ENCODE measurements around the gene GUK1.
"Not testable (repeated sequence)": the region's sequence is repeated elsewhere in the genome, so short reads cannot be mapped to it uniquely, and the experiment has no call there.

GUK1 gene

GRCh38 chr1:228105270-228105995, 34.6 kb upstream of the GUK1 start:
- no peak for DNase-seq

GRCh38 chr1:228105996-228106799, 33.9 kb upstream of the GUK1 start:
- no peak for DNase-seq

DNA sequence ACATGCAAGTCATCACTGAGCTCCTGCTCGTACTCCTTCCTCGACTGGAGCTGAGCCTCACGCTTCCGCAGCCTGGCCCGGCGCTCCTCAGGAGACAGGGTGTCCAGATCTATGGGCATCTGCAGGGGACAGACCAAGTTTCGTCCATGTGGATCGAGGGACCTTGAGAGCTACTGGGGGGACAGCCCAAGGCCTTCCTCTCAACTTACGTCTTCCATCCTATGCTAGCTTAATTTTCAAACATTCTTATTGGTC, 33.4 kb upstream of the GUK1 start:
- no peak for DNase-seq

DNA sequence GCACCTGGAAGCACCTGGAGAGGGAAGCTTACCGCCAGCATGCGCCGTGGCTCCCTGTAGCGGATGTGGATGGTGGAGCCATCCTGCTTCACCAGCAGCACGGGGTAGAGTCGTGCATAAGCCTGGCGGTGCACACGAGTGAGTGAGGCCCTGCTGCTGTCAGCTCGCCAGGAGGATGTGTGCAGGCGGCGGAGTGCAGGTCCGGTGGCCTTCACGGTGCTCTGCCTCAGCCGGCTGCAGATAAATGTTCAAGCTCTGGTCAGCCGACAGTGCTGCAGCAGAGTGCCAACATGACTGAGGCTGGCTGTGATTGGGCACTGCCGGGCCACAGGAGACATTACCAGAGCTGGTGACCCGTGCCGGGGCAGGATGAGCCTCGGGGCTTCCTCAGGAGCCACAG, 32.4 kb upstream of the GUK1 start:
- no peak for DNase-seq

DNA sequence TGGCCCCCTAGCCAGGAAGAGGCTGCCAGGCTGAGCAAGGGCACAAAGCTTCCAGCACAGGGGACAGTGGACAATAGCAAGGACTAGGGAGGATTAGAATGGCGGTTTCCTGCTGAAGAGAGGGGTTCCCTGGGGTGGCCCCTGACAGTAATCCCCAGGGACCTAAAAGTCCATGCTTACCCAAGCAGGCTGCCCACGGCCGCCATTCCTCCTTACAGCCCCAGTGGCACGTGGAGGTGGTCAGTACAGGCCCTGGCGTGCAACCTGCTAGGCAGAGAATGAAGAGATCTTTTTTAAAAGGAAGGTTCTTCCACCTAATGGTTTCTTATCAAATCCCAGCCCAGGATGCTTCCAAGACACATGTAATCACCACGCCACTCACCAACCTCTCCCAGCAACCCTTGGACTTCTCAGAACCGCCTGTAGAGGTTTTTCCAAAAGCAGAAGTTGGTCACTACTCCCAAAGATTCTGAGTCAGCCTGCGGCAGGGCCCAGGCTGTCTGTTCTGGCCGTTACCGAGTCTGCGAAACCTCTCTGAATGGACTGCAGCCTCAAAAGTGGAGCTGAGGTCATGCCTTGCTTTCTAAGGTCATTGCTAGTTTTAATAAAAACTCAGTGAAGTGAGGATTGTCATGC, 31.9 kb upstream of the GUK1 start:
- DNase-seq = no peak

DNA sequence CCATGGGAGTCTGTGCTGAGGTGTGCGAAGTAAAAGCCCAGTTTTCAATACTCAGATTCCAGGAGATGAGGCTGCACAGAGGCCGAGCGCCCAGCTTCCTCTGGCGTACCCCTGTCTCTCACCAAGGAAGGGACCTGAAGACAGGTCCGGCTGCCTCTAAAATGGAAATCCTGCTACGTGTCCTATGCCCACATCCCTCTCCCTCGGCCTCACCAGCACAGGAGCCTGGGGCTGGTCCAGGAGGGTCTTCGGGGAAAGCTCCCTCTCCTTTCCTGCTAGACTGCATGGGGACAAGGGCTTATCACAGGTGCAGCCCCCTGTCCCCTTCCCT, 31.4 kb upstream of the GUK1 start:
- no peak for DNase-seq

DNA sequence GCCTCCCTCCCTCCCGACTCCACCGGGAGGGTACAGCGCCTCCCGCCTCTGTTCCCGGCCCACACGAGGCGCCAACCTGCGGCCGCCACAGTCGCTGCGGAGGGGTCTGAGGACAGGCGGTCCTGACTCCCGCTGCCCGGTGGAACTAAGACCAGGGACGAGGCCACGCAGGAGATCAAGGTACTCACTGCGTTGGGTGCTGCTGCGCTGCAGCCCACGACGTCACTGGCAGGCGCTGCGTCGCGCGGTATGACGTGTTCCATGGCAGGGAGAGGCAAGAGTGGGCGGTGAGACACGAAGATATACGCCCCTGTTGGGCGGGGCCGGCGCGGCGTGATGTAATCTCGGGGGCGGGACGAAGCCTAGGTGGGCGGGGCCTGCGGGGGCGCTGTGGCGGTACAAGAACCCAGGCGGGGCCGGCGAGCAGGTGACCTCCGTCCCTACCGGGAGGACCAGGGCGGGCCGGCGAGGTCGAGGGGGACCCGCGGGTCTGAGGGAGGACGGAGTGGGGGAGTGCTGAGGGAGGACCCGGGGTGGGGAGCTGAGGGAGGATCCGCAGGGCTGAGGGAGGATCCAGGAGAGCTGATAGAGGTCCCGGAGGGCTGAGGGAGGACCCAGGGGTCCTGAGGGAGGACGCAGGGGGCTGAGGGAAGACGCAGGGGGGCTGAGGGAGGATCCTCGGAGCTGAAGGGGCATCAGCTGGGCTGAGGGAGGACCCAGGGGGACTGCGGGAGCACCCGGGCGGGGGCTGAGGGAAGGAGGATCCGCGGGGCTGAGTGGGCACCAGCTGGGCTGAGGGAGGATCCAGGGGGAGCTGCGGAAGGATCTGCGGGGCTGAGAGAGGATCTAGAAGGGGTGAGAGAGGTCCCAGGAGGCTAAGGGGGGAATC, 30.8 kb upstream of the GUK1 start, which contains the start of gene MRPL55:
Gene MRPL55 (minus strand): TSS at position 227 of the 889 bp plus-strand sequence. CDS start 1,039 bp downstream, outside the sequence.
- DNase-seq = peak; percentile 90 to 94

- no peak for DNase-seq
These were observed 30.1 kb upstream of the GUK1 start for GRCh38 chr1:228109962-228110488.

- DNase-seq = no peak
These were observed 29.5 kb upstream of the GUK1 start for GRCh38 chr1:228110556-228110955.

GRCh38 chr1:228111315-228111714, 28.8 kb upstream of the GUK1 start:
- DNase-seq = not testable (repeated sequence)

DNA sequence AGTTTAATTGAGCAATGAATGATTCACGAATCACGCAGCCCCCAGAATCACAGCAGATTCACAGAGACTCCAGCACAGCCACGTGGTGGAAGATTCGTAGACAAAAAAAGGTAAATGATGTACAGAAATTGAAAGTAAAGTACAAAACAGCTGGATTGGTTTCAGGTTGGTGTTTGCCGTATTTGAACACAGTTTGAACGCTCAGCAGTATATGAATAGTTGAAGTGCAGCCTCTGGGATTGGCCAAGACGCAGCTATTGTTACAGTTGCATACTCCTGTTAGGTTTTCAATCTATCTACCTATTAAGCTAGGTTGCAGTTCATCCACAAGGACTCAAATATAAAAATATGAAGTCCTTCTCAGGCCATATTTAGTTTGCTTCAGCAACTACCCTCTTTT, 27.9 kb upstream of the GUK1 start:
- DNase-seq = no peak

GRCh38 chr1:228112617-228113016, 27.5 kb upstream of the GUK1 start:
- DNase-seq = no peak

- no peak for DNase-seq
These were observed 25.3 kb upstream of the GUK1 start for GRCh38 chr1:228114827-228115226.

DNA sequence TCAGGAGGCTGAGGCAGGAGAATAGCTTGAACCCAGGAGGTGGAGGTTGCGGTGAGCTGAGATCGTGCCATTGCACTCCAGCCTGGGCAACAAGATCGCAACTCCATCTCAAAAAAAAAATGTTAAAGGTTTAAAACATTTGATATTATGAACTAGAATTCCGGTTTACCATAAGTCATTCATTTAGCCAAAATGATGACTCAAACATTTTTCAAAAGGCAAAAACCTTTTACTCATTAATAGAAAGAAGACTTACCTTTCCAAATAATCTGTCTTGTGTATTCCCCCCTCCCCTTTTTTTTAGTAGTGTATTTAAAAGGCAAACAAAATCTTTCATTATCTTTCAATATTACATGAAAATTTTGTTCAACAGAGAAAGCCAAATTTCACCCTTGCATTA, 22.7 kb upstream of the GUK1 start:
- DNase-seq = no peak

DNA sequence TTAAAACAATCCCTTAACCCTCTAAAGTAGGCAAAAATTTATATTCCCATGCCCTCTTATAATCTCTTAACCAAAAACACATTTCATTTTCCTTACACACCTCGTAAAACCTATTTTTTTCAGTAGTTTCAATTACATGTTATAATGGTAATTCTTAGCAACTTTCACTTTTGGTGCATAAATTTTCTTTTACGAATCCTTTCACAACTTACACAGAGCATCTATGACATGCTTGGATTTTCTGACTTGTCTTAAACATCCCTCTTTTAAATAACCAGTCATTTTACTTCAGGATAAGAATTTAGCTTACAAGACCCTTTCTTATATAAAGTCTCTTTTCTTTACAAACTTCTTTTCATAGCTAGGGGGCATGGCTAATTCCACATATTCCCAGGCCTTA, 22.0 kb upstream of the GUK1 start:
- no peak for DNase-seq

DNA sequence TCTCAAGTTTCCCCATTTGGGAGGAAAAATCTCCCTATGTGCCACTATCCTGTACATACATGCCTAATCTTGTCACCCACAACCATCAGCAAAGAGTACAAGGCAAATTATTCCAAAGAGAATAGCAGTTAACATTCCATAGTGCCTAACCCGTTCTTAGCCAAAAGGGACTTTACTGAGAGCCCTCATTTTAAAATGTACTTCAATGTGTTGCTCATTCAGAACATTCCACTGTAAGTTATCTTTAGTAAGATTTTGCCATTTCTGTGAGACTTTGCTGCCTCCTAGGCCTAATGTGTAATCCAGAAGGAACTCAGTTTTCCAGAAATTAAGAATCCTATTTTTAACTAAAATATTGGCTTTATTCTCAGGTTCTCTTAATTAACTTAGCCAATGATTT, 19.7 kb upstream of the GUK1 start:
- no peak for DNase-seq

- DNase-seq = no peak
These were observed 19.1 kb upstream of the GUK1 start for GRCh38 chr1:228120857-228121489.

DNA sequence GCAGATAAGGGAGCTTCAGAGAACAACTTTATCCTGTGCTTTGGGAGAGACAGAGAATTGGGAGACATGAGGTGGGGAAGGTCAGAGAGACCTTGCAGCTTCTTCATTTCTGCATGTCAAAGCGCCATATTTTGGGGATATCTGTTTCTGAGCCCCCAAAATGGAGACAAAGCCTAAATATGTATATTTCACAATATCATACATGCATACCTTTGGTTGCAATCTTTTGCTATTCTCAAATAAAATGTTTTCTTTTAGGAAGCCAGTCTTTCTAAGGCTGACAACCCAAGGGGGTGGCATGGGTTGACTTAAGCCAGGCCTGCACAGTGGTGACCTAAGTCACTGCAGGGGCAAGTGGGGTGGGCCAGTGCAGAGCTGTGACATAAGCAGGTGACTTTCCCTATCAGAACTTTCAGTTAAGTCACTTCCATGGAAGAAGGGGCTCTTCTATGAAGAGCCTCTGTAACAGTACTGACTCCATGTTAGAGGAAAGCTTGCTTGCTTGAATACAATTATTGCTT, 17.1 kb upstream of the GUK1 start:
- no peak for DNase-seq

- DNase-seq = no peak
These were observed 16.6 kb upstream of the GUK1 start for GRCh38 chr1:228123505-228123904.

DNA sequence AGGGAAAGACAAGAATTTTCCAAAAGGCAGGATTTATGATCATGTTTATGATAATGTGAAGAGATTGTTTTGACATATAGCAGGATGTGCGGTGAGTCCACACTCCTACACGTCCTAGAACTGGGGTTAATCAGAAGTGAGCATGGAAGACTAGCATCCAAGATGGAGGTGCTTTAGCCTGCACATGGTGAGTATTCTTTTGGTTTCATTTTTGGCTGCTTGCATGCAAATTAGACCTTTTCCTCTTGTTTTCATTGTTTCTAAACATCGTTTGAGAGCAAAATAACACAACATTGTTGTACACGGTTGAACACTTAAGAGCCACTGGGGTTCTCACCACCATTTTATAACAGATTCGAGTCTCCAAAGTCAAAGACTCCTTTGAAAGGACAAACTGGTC, 14.9 kb upstream of the GUK1 start:
- DNase-seq = no peak

DNA sequence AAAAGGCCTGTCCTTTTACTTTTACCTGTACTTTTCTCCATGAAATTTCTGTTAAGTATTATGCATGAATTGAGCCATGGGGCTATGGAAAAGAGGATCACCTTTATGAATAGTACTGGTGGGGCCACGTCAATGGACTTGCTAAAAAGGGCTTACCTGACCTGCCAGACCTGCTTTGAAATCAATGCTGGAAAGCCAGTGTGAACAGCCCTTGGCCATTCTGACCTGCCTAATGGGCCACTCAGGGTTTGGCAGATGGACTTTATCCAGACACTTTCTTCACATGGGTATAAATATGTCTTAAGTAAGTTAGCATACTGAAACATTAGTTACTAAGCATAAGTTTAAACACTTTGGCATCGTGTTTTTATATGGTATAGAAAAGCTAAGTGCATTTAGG, 8.3 kb upstream of the GUK1 start:
- DNase-seq = no peak

- no peak for DNase-seq
These were observed 5.5 kb upstream of the GUK1 start for GRCh38 chr1:228134591-228134990.

Measured in Kasumi-1 (cell line).